ENCODE measurements around the gene NELL2. TPM values are rescaled to one million over a fixed set of nuclear protein-coding genes. Genes with fewer than 3 reads are reported as not detected.

Gene NELL2
- total and polyA plus RNA-seq, 2 donors from 2014 or later, result 0.30 to 3.3 TPM

GRCh38 chr12:44779766-44780165 lies 96.3 kb downstream of the NELL2 start:
- Histone ChIP-seq H3K9me3 (ENCODE audit: control insufficient read depth in 2 of 3, insufficient read depth in 1 of 3, low read length in 3 of 3) (peaks cover 0 to 2% (median 0%) of the 10 kb centered on the region in 3 donors), H3K9ac (ENCODE audit: low read length in 3 of 3) (no peak overlapping the region), H3K27ac (ENCODE audit: low read depth in 2 of 2, low read length in 2 of 2) (no peak overlapping the region), H3K4me3 (ENCODE audit: low read length in 3 of 3) (no peak overlapping the region), H3K36me3 (ENCODE audit: control insufficient read depth in 2 of 3, insufficient read depth in 3 of 3, low read length in 3 of 3) (no peaks in the 10 kb centered on the region), H3K4me1 (ENCODE audit: control insufficient read depth in 2 of 3, insufficient read depth in 2 of 3, low read depth in 1 of 3, low read length in 3 of 3) (no peaks in the 10 kb centered on the region), H3K27me3 (ENCODE audit: control insufficient read depth, insufficient read depth, low read length) (no peaks in the 10 kb centered on the region)
- DNase-seq, result no peak
- no peak for FAIRE-seq
- TF ChIP-seq CTCF (IDR thresholded peaks at IDR 0.05; ENCODE audit: borderline replicate concordance, extremely low read depth, insufficient read depth), result no peak
- intact Hi-C loops (cut with DNase I), result no loop called here

- no peak overlapping the region for H3K9ac ChIP-seq (ENCODE audit: low read length in 3 of 3)
- H3K36me3 ChIP-seq (ENCODE audit: control insufficient read depth in 2 of 3, insufficient read depth in 3 of 3, low read length in 3 of 3), result no peaks in the 10 kb centered on the region
- no peak overlapping the region for H3K4me3 ChIP-seq (ENCODE audit: low read length in 3 of 3)
- peaks cover 0 to 2% (median 0%) of the 10 kb centered on the region in 3 donors for H3K9me3 ChIP-seq (ENCODE audit: control insufficient read depth in 2 of 3, insufficient read depth in 1 of 3, low read length in 3 of 3)
- intact Hi-C loops (cut with DNase I), result no loop called here
- no peak for DNase-seq
- no peak for FAIRE-seq
- no peak overlapping the region for H3K27ac ChIP-seq (ENCODE audit: low read depth in 2 of 2, low read length in 2 of 2)
- H3K27me3 ChIP-seq (ENCODE audit: control insufficient read depth, insufficient read depth, low read length), result no peaks in the 10 kb centered on the region
- no peaks in the 10 kb centered on the region for H3K4me1 ChIP-seq (ENCODE audit: control insufficient read depth in 2 of 3, insufficient read depth in 2 of 3, low read depth in 1 of 3, low read length in 3 of 3)
- TF ChIP-seq CTCF (IDR thresholded peaks at IDR 0.05; ENCODE audit: borderline replicate concordance, extremely low read depth, insufficient read depth), result no peak
These were observed 97.3 kb downstream of the NELL2 start for GRCh38 chr12:44778863-44779262.

- no peak overlapping the region for H3K4me3 ChIP-seq (ENCODE audit: low read length in 3 of 3)
- no peak overlapping the region for H3K27ac ChIP-seq (ENCODE audit: low read depth in 2 of 2, low read length in 2 of 2)
- no peak overlapping the region for H3K9ac ChIP-seq (ENCODE audit: low read length in 3 of 3)
- H3K36me3 ChIP-seq (ENCODE audit: control insufficient read depth in 2 of 3, insufficient read depth in 3 of 3, low read length in 3 of 3), result no peaks in the 10 kb centered on the region
- TF ChIP-seq CTCF (IDR thresholded peaks at IDR 0.05; ENCODE audit: borderline replicate concordance, extremely low read depth, insufficient read depth), result no peak
- H3K4me1 ChIP-seq (ENCODE audit: control insufficient read depth in 2 of 3, insufficient read depth in 2 of 3, low read depth in 1 of 3, low read length in 3 of 3), result no peaks in the 10 kb centered on the region
- no peak for DNase-seq
- intact Hi-C loops (cut with DNase I), result no loop called here
- H3K27me3 ChIP-seq (ENCODE audit: control insufficient read depth, insufficient read depth, low read length), result no peaks in the 10 kb centered on the region
- FAIRE-seq, result no peak
- H3K9me3 ChIP-seq (ENCODE audit: control insufficient read depth in 2 of 3, insufficient read depth in 1 of 3, low read length in 3 of 3), result peaks cover 0 to 2% (median 0%) of the 10 kb centered on the region in 3 donors
These were observed 99.1 kb downstream of the NELL2 start for GRCh38 chr12:44777044-44777443.

- TF ChIP-seq CTCF (IDR thresholded peaks at IDR 0.05; ENCODE audit: borderline replicate concordance, extremely low read depth, insufficient read depth), result no peak
- H3K27ac ChIP-seq (ENCODE audit: low read depth in 2 of 2, low read length in 2 of 2), result no peak overlapping the region
- H3K36me3 ChIP-seq (ENCODE audit: control insufficient read depth in 2 of 3, insufficient read depth in 3 of 3, low read length in 3 of 3), result no peaks in the 10 kb centered on the region
- intact Hi-C loops (cut with DNase I), result no loop called here
- no peaks in the 10 kb centered on the region for H3K4me1 ChIP-seq (ENCODE audit: control insufficient read depth in 2 of 3, insufficient read depth in 2 of 3, low read depth in 1 of 3, low read length in 3 of 3)
- no peak overlapping the region for H3K4me3 ChIP-seq (ENCODE audit: low read length in 3 of 3)
- H3K9ac ChIP-seq (ENCODE audit: low read length in 3 of 3), result no peak overlapping the region
- peaks cover 0 to 2% (median 0%) of the 10 kb centered on the region in 3 donors for H3K9me3 ChIP-seq (ENCODE audit: control insufficient read depth in 2 of 3, insufficient read depth in 1 of 3, low read length in 3 of 3)
- DNase-seq, result no peak
- FAIRE-seq, result no peak
- no peaks in the 10 kb centered on the region for H3K27me3 ChIP-seq (ENCODE audit: control insufficient read depth, insufficient read depth, low read length)
These were observed 100.2 kb downstream of the NELL2 start for GRCh38 chr12:44775901-44776300.
